Hindlimb muscle (tissue), 1 donor: ENCODE data around the gene TTC27. TPM values are rescaled to one million over a fixed set of nuclear protein-coding genes. Genes with fewer than 3 reads are reported as not detected.
"Not testable (repeated sequence)": the region's sequence is repeated elsewhere in the genome, so short reads cannot be mapped to it uniquely, and the experiment has no call there.

Source experiments
- DNase-seq: peaks from one replicate; pipeline ENCODE4 v3.0.0-alpha.2; 2013
- polyA plus RNA-seq: library from polyadenylated mRNA; unstranded; fragments of 120-200 nt; gene quantifications from one replicate; pipeline ENCODE4 v1.2.1, GENCODE V29; 2013; ENCODE audit not compliant: insufficient read length

TTC27 gene
- polyA plus RNA-seq, 1 donor = 17.5 TPM

GRCh38 chr2:32856891-32857290 lies 229.0 kb downstream of the TTC27 start:
- DNase-seq = no peak

- DNase-seq = no peak
Measured at GRCh38 chr2:32858713-32859112, 230.9 kb downstream of the TTC27 start.

GRCh38 chr2:32860385-32860784 lies 232.5 kb downstream of the TTC27 start:
- DNase-seq = no peak

- DNase-seq = no peak
Measured at GRCh38 chr2:32862269-32863055, 234.6 kb downstream of the TTC27 start.

GRCh38 chr2:32863326-32863725 lies 235.5 kb downstream of the TTC27 start:
- no peak for DNase-seq

- DNase-seq = no peak
Measured at GRCh38 chr2:32863803-32864202, 236.0 kb downstream of the TTC27 start.

- DNase-seq = no peak
Measured at GRCh38 chr2:32864334-32865111, 236.7 kb downstream of the TTC27 start.

- no peak for DNase-seq
Measured at GRCh38 chr2:32865399-32866068, 237.7 kb downstream of the TTC27 start.

GRCh38 chr2:32866462-32866861 lies 238.6 kb downstream of the TTC27 start:
- DNase-seq = not testable (repeated sequence)
